OCI-LY3 (cell line): Measurements from ENCODE around the gene GAS7.
"Not testable (repeated sequence)": the region's sequence is repeated elsewhere in the genome, so short reads cannot be mapped to it uniquely, and the experiment has no call there.

Experiments used
- H2AFZ ChIP-seq: fragments of 200-600, 300-600 bp; shearing (Covaris generic); 2 replicates; pipeline ENCODE4 v1.6.0; 2014; ENCODE audit warnings: antibody characterized with exemption, low read depth, low read length
- H3K27ac ChIP-seq: fragments of 200-600, 300-600 bp; sonication (generic); 2 replicates; pipeline ENCODE4 v1.5.1; 2014; ENCODE audit warnings: mild to moderate bottlenecking, low read length, moderate library complexity, mixed read lengths
- H3K27me3 ChIP-seq: fragments of 200-600, 300-600 bp; sonication (generic); 2 replicates; pipeline ENCODE4 v1.6.1; 2014; ENCODE audit warnings: low read depth, low read length, mixed read lengths
- H3K36me3 ChIP-seq: fragments of 200-600, 300-600 bp; sonication (generic); replicated peaks from 2 replicates; pipeline ENCODE3; 2014; ENCODE audit warnings: low read depth, low read length, mixed read lengths
- H3K4me1 ChIP-seq: fragments of 300-600, 200-600 bp; sonication (generic); 2 replicates; pipeline ENCODE4 v1.6.1; 2014; ENCODE audit warnings: low read length, mixed read lengths
- H3K4me2 ChIP-seq: fragments of 200-600, 300-600 bp; sonication (generic); 2 replicates; pipeline ENCODE4 v1.6.1; 2014; ENCODE audit warnings: low read length, mixed read lengths
- H3K4me3 ChIP-seq: fragments of 300-600, 200-600 bp; sonication (generic); 2 replicates; pipeline ENCODE4 v1.5.1; 2014; ENCODE audit warnings: antibody characterized with exemption, mild to moderate bottlenecking, low read length, moderate library complexity
- H3K79me2 ChIP-seq: fragments of 300-600, 200-600 bp; shearing (Covaris generic); 2 replicates; pipeline ENCODE4 v1.6.1; 2014; ENCODE audit warnings: mild to moderate bottlenecking, low read length, mixed read lengths
- H3K9ac ChIP-seq: fragments of 300-600, 200-600 bp; shearing (Covaris generic); 2 replicates; pipeline ENCODE4 v1.6.0; 2014; ENCODE audit warnings: mild to moderate bottlenecking, low read length, moderate library complexity
- H3K9me3 ChIP-seq: fragments of 200-600, 300-600 bp; shearing (Covaris generic); 2 replicates; pipeline ENCODE4 v1.6.1; 2014; ENCODE audit warnings: low read length, mixed read lengths; ENCODE audit not compliant: insufficient read depth
- H4K20me1 ChIP-seq: fragments of 200-600, 300-600 bp; sonication (generic); 2 replicates; pipeline ENCODE4 v1.6.1; 2016; ENCODE audit warnings: low read length, mixed read lengths; ENCODE audit not compliant: insufficient read depth
- EZH2phosphoT487 ChIP-seq: fragments of 200-600 bp; shearing (Covaris generic); IDR thresholded peaks from 2 replicates; pipeline ENCODE4 v1.6.1; 2018; ENCODE audit warnings: antibody characterized with exemption, mixed run types, low read depth
- TF ChIP-seq, protein P1 (sequence below): fragments of 200-600, 300-600 bp; sonication (generic); IDR thresholded peaks from 2 replicates; pipeline ENCODE4 v1.5.1; 2014; ENCODE audit warnings: antibody characterized with exemption, low read length, low read depth

Gene GAS7

DNA sequence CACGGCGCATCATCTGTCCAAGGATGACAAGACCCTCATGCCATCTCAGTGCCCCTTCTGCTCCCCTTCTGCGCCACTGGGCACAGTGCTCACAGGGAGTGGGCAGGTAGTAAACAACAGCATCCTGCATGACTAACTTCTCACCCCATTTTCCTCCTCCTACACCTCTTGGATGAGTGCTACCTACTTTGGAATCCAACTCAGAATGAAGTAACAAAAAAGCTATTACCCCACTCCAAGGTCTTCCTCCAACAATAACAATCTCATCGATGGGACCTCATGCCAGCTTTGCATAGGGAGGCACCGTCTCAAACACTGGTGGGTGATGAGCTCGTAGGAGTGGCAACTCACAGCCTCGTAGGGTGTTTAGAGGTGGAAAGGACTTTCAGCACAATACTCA is 194.7 kb downstream of the GAS7 start:
- Histone ChIP-seq H4K20me1 (no peaks in the 10 kb centered on the region), H3K79me2 (no peaks in the 10 kb centered on the region), H3K9ac (no peak overlapping the region), H3K4me2 (no peak overlapping the region), H3K27me3 (no peaks in the 10 kb centered on the region), H3K4me3 (no peak overlapping the region), H3K36me3 (no peaks in the 10 kb centered on the region), H3K9me3 (no peaks in the 10 kb centered on the region), H2AFZ (no peak overlapping the region), H3K27ac (no peak overlapping the region), H3K4me1 (no peaks in the 10 kb centered on the region)
- TF ChIP-seq, protein P1, sequence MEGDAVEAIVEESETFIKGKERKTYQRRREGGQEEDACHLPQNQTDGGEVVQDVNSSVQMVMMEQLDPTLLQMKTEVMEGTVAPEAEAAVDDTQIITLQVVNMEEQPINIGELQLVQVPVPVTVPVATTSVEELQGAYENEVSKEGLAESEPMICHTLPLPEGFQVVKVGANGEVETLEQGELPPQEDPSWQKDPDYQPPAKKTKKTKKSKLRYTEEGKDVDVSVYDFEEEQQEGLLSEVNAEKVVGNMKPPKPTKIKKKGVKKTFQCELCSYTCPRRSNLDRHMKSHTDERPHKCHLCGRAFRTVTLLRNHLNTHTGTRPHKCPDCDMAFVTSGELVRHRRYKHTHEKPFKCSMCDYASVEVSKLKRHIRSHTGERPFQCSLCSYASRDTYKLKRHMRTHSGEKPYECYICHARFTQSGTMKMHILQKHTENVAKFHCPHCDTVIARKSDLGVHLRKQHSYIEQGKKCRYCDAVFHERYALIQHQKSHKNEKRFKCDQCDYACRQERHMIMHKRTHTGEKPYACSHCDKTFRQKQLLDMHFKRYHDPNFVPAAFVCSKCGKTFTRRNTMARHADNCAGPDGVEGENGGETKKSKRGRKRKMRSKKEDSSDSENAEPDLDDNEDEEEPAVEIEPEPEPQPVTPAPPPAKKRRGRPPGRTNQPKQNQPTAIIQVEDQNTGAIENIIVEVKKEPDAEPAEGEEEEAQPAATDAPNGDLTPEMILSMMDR = no peak
- no peak for TF ChIP-seq EZH2phosphoT487

DNA sequence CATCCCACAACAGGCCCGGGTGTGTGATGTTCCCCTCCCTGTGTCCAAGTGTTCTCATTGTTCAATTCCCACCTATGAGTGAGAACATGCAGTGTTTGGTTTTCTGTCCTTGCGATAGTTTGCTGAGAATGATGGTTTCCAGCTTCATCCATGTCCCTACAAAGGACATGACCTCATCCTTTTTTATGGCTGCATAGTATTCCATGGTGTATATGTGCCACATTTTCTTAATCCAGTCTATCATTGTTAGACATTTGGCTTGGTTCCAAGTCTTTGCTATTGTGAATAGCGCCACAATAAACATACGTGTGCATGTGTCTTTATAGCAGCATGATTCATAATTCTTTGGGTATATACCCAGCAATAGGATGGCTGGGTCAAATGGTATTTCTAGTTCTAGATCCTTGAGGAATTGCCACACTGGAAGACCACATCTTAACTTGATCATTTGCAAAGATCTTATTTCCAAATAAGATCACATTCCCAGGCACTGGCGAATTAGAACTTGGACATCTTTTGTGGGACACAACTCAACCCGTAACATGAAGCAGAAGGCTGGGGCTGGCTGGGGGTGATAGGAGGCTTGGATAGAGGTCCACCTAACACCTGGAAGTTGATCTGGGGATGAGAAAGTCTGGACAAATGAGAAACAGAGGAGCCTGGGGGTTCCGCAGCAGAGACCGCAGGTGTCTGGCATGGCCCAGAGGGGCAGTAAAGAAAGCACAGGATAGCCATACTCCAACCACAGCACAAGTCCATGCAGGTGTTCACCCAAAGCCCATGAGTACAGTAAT is 195.6 kb downstream of the GAS7 start:
- not testable (repeated sequence) for H3K9me3 ChIP-seq, H3K27ac ChIP-seq, H3K27me3 ChIP-seq, H3K79me2 ChIP-seq, H2AFZ ChIP-seq, H4K20me1 ChIP-seq, H3K36me3 ChIP-seq, H3K4me2 ChIP-seq, H3K4me1 ChIP-seq, H3K9ac ChIP-seq, H3K4me3 ChIP-seq

DNA sequence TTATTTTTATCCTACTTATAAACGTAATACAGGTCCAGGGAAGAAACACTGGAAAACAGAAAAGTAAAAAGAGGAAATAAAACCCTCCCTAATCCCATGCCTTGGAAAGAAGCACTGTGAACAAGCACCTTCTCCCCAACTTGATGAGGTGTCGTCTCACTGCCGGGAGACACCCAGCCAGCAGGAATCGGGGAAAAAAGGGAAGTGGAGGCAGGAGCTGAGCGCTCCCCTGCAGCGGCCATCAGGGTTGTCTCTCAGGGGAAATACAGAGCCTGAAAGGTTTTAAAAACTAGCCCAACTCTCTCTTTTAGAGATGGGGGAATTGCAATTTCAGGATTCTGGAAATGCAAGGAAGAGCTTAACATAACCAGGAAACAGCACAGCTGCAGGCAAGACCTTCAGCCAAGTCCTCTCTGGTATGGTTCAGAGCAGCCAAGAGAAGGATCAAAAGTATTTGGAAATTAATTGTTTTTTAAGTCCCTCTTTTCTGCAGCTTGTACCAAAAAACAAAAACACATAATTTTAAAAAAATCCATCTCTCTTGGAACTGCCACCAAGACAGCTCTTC is 197.0 kb downstream of the GAS7 start:
- H3K27me3 ChIP-seq = no peaks in the 10 kb centered on the region
- H3K36me3 ChIP-seq = no peaks in the 10 kb centered on the region
- no peak overlapping the region for H3K9ac ChIP-seq
- no peak overlapping the region for H3K4me3 ChIP-seq
- no peaks in the 10 kb centered on the region for H3K4me1 ChIP-seq
- H4K20me1 ChIP-seq = no peaks in the 10 kb centered on the region
- H3K4me2 ChIP-seq = no peak overlapping the region
- H3K9me3 ChIP-seq = no peaks in the 10 kb centered on the region
- H3K27ac ChIP-seq = no peak overlapping the region
- no peak overlapping the region for H2AFZ ChIP-seq
- no peaks in the 10 kb centered on the region for H3K79me2 ChIP-seq
- no peak for TF ChIP-seq EZH2phosphoT487
- TF ChIP-seq, protein P1 = no peak

DNA sequence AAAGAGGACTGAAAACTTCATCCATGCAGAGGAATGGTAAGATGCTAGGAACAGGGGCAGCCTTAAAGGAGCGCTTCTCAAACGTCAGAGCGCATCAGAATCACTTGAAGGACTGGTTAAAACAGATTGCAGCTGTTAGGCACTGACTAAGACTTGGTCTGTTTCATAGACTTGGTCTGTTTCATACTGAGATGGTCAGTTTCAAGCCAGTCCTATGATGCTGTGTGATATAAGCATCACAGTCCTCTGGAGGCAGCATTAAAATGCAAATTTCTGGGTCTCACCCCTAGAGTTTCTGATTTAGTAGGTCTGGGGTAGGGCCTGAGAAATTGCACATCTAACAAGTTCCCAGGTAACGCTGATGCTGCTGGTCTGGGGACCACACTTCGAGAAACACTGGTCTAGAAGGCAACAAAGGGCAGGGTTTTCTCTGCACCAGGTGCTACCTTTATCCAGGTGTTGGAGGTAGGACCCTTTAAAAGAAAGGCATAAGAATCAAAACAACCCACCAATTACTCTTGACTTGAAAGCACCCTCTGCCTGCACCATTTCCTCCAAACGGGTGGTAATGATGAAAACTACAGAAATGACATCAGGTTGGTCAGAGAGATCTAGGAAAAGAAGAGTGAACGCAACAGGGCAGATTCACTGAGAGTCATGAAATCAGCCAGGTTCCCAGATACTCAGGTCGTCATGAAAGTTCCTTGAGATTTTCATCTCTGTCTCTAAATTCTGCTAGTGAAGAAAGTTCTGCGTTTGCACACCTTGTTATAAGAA is 198.3 kb downstream of the GAS7 start:
- H3K9me3 ChIP-seq = no peaks in the 10 kb centered on the region
- no peak overlapping the region for H3K4me2 ChIP-seq
- no peaks in the 10 kb centered on the region for H3K79me2 ChIP-seq
- no peak overlapping the region for H3K4me3 ChIP-seq
- no peak for TF ChIP-seq EZH2phosphoT487
- H3K36me3 ChIP-seq = no peaks in the 10 kb centered on the region
- no peak overlapping the region for H3K27ac ChIP-seq
- H3K4me1 ChIP-seq = no peaks in the 10 kb centered on the region
- H4K20me1 ChIP-seq = no peaks in the 10 kb centered on the region
- no peak overlapping the region for H3K9ac ChIP-seq
- H3K27me3 ChIP-seq = no peaks in the 10 kb centered on the region
- no peak overlapping the region for H2AFZ ChIP-seq

DNA sequence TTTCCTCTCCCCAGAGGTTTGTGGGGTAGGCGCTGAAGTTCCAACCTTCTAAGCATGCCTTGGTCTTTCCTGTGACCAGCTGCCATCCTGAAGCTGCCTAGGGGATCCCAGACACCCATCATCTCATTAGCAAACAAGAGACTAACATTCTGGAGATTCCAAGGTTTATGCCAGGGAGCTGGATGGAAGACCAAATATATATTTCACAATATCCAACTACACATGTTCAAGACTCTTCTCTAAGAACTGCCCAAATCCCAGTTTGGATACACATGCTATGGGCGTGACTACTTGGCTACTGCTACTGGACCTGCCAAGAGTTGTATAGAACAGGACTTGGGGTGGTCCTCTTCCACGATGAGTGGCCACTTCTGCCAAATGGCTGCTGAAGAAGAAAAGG is 200.3 kb downstream of the GAS7 start:
- H3K4me1 ChIP-seq = no peaks in the 10 kb centered on the region

More for the DNA sequence above, 200.3 kb downstream of the GAS7 start:
- H3K4me2 ChIP-seq = no peak overlapping the region
- H3K79me2 ChIP-seq = no peaks in the 10 kb centered on the region
- H3K9ac ChIP-seq = no peak overlapping the region
- H3K27me3 ChIP-seq = no peaks in the 10 kb centered on the region
- H4K20me1 ChIP-seq = no peaks in the 10 kb centered on the region
- H3K36me3 ChIP-seq = no peaks in the 10 kb centered on the region
- TF ChIP-seq, protein P1 = no peak
- TF ChIP-seq EZH2phosphoT487 = no peak
- H3K4me3 ChIP-seq = no peak overlapping the region
- H3K9me3 ChIP-seq = no peaks in the 10 kb centered on the region
- H2AFZ ChIP-seq = no peak overlapping the region
- no peak overlapping the region for H3K27ac ChIP-seq
